GM13977 (cell line): ENCODE measurements around the gene SHBG.

ENCODE experiments used
- DNase-seq: peaks from one replicate; pipeline ENCODE4 v3.0.0; 2012; ENCODE audit warnings: low spot score
- CTCF ChIP-seq: IDR thresholded peaks from 2 replicates; pipeline ENCODE4 v1.5.1; 2012; ENCODE audit warnings: mild to moderate bottlenecking, control low read depth; ENCODE audit not compliant: insufficient read depth; ENCODE audit errors: extremely low read depth, missing control alignments
- in situ Hi-C: fragments of 300-500 bp; cut with MboI; formaldehyde crosslinking; loops from one replicate; pipeline ENCODE4 v1.12.0; 2022; ENCODE audit warnings: low sequenced_read_pairs, low pct_unique_long_range_greater_than_20kb, mixed read lengths, inconsistent platforms; ENCODE audit not compliant: unreplicated experiment

SHBG gene

GRCh38 chr17:7626307-7626706 lies 3.6 kb upstream of the SHBG start:
- in situ Hi-C loops: no loop called here
- no peak for DNase-seq
- no peak for TF ChIP-seq CTCF

GRCh38 chr17:7626956-7627249 lies 3.0 kb upstream of the SHBG start:
- in situ Hi-C loops: no loop called here
- no peak for DNase-seq
- TF ChIP-seq CTCF: no peak

GRCh38 chr17:7627250-7628121 lies 2.4 kb upstream of the SHBG start, which contains the start of gene SAT2:
SAT2 (minus strand) TSS chr17:7627821; CDS start chr17:7627635, 186 bp downstream.
- TF ChIP-seq CTCF: no peak
- DNase-seq: peak; percentile 96
- in situ Hi-C loops: no loop called here

- no peak for TF ChIP-seq CTCF
- in situ Hi-C loops: no loop called here
These were observed 1.8 kb downstream of the SHBG start for GRCh38 chr17:7631398-7632380.

GRCh38 chr17:7632492-7632894 lies 2.6 kb downstream of the SHBG start:
- in situ Hi-C loops: no loop called here
- TF ChIP-seq CTCF: peak; percentile 56
- DNase-seq: peak; percentile 75

More at GRCh38 chr17:7631398-7632380, 1.8 kb downstream of the SHBG start:
- no peak for DNase-seq

GRCh38 chr17:7633093-7633492 lies 3.2 kb downstream of the SHBG start:
- DNase-seq: peak; percentile 10
- in situ Hi-C loops: no loop called here
- peak; percentile 0 for TF ChIP-seq CTCF
